ENCODE data around the gene KIAA1328.
"Not testable (repeated sequence)": the region's sequence is repeated elsewhere in the genome, so short reads cannot be mapped to it uniquely, and the experiment has no call there.

Gene KIAA1328

DNA sequence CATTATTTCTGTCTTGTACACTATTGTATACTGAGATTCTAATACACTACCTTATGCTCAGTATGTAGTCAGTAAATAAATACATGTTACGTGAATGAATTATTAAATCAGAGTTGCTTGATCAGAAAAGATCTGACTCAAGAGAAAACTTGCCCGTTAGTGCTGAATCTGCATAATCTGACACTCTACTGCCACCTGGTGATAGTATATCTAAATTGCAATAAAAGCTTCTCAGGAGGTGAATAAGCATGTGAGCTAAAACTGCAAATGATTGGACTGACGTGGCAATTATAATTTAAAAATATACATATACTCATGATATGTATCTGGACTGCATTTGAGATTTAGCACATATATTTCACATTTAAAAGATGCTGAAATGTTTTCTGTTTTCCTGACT lies 70.4 kb downstream of the KIAA1328 start:
- Histone ChIP-seq H3K9me3 (ENCODE audit: control insufficient read depth, low read length) (no peaks in the 10 kb centered on the region), H3K4me1 (no peaks in the 10 kb centered on the region), H2AFZ (no peak overlapping the region), H3K79me2 (no peaks in the 10 kb centered on the region), H3K36me3 (ENCODE audit: control insufficient read depth, insufficient read depth, low read length) (no peaks in the 10 kb centered on the region), H3K9ac (no peak overlapping the region), H3K4me3 (ENCODE audit: low read depth, low read length) (no peak overlapping the region), H3K4me2 (ENCODE audit: low read length) (no peak overlapping the region), H3K27ac (no peak overlapping the region), H3K27me3 (ENCODE audit: control insufficient read depth, insufficient read depth, low read length) (no peaks in the 10 kb centered on the region)
- TF ChIP-seq, protein P1, sequence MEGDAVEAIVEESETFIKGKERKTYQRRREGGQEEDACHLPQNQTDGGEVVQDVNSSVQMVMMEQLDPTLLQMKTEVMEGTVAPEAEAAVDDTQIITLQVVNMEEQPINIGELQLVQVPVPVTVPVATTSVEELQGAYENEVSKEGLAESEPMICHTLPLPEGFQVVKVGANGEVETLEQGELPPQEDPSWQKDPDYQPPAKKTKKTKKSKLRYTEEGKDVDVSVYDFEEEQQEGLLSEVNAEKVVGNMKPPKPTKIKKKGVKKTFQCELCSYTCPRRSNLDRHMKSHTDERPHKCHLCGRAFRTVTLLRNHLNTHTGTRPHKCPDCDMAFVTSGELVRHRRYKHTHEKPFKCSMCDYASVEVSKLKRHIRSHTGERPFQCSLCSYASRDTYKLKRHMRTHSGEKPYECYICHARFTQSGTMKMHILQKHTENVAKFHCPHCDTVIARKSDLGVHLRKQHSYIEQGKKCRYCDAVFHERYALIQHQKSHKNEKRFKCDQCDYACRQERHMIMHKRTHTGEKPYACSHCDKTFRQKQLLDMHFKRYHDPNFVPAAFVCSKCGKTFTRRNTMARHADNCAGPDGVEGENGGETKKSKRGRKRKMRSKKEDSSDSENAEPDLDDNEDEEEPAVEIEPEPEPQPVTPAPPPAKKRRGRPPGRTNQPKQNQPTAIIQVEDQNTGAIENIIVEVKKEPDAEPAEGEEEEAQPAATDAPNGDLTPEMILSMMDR (IDR thresholded peaks at IDR 0.05) = no peak

GRCh38 chr18:36900466-36900865 lies 71.5 kb downstream of the KIAA1328 start:
- Histone ChIP-seq H3K4me2 (ENCODE audit: low read length) (no peak overlapping the region), H3K36me3 (ENCODE audit: control insufficient read depth, insufficient read depth, low read length) (no peaks in the 10 kb centered on the region), H3K9me3 (ENCODE audit: control insufficient read depth, low read length) (no peaks in the 10 kb centered on the region), H3K9ac (no peak overlapping the region), H3K79me2 (no peaks in the 10 kb centered on the region), H3K27ac (no peak overlapping the region), H3K4me1 (no peaks in the 10 kb centered on the region), H2AFZ (no peak overlapping the region), H3K4me3 (ENCODE audit: low read depth, low read length) (no peak overlapping the region), H3K27me3 (ENCODE audit: control insufficient read depth, insufficient read depth, low read length) (no peaks in the 10 kb centered on the region)
- TF ChIP-seq, protein P1 (IDR thresholded peaks at IDR 0.05) = no peak

DNA sequence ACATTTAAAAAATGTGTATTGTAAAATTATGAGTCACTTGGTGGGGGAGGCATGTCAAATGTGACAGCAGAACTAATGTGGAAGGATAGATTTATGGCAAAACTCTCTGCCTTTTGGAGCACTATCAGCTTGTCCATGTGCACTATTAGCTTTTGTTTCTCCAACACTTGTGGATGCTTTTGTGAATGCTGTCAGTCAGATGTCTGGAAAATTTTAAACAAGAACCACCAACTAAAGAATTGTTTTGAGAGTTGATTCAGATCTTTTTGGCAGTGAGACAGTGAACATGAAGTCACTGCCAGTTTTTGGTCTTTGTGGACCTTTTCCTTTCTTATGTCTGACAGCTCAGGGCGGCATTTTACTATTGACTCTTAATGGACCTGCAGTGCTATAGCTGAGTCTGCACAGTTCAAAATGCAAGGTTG lies 72.4 kb downstream of the KIAA1328 start:
- H3K4me1 ChIP-seq = no peaks in the 10 kb centered on the region
- no peak overlapping the region for H3K4me3 ChIP-seq (ENCODE audit: low read depth, low read length)
- TF ChIP-seq, protein P1 (IDR thresholded peaks at IDR 0.05) = no peak
- no peak overlapping the region for H2AFZ ChIP-seq
- no peaks in the 10 kb centered on the region for H3K36me3 ChIP-seq (ENCODE audit: control insufficient read depth, insufficient read depth, low read length)
- H3K27me3 ChIP-seq (ENCODE audit: control insufficient read depth, insufficient read depth, low read length) = no peaks in the 10 kb centered on the region
- H3K9me3 ChIP-seq (ENCODE audit: control insufficient read depth, low read length) = no peaks in the 10 kb centered on the region
- H3K79me2 ChIP-seq = no peaks in the 10 kb centered on the region
- no peak overlapping the region for H3K27ac ChIP-seq
- H3K4me2 ChIP-seq (ENCODE audit: low read length) = no peak overlapping the region
- H3K9ac ChIP-seq = no peak overlapping the region

GRCh38 chr18:36903215-36903928 lies 74.4 kb downstream of the KIAA1328 start:
- Histone ChIP-seq H3K4me2 (ENCODE audit: low read length) (no peak overlapping the region), H3K9me3 (ENCODE audit: control insufficient read depth, low read length) (no peaks in the 10 kb centered on the region), H3K27ac (no peak overlapping the region), H2AFZ (no peak overlapping the region), H3K9ac (no peak overlapping the region), H3K36me3 (ENCODE audit: control insufficient read depth, insufficient read depth, low read length) (no peaks in the 10 kb centered on the region), H3K27me3 (ENCODE audit: control insufficient read depth, insufficient read depth, low read length) (no peaks in the 10 kb centered on the region), H3K79me2 (no peaks in the 10 kb centered on the region), H3K4me1 (no peaks in the 10 kb centered on the region), H3K4me3 (ENCODE audit: low read depth, low read length) (no peak overlapping the region)
- TF ChIP-seq, protein P1 (IDR thresholded peaks at IDR 0.05) = no peak

- H3K27ac ChIP-seq = no peak overlapping the region
- no peaks in the 10 kb centered on the region for H3K79me2 ChIP-seq
- no peak overlapping the region for H3K4me2 ChIP-seq (ENCODE audit: low read length)
- no peak overlapping the region for H2AFZ ChIP-seq
- no peak overlapping the region for H3K9ac ChIP-seq
- H3K36me3 ChIP-seq (ENCODE audit: control insufficient read depth, insufficient read depth, low read length) = no peaks in the 10 kb centered on the region
- H3K4me3 ChIP-seq (ENCODE audit: low read depth, low read length) = no peak overlapping the region
- H3K9me3 ChIP-seq (ENCODE audit: control insufficient read depth, low read length) = no peaks in the 10 kb centered on the region
- H3K27me3 ChIP-seq (ENCODE audit: control insufficient read depth, insufficient read depth, low read length) = no peaks in the 10 kb centered on the region
- H3K4me1 ChIP-seq = no peaks in the 10 kb centered on the region
- TF ChIP-seq, protein P1 (IDR thresholded peaks at IDR 0.05) = no peak
These were observed 76.6 kb downstream of the KIAA1328 start for GRCh38 chr18:36905571-36905970.

- not testable (repeated sequence) for H3K4me1 ChIP-seq; H3K27me3 ChIP-seq (ENCODE audit: control insufficient read depth, insufficient read depth, low read length); H3K27ac ChIP-seq; H3K79me2 ChIP-seq; H3K36me3 ChIP-seq (ENCODE audit: control insufficient read depth, insufficient read depth, low read length); H3K9me3 ChIP-seq (ENCODE audit: control insufficient read depth, low read length); H3K9ac ChIP-seq; H2AFZ ChIP-seq; H3K4me2 ChIP-seq (ENCODE audit: low read length); H3K4me3 ChIP-seq (ENCODE audit: low read depth, low read length)
These were observed 80.4 kb downstream of the KIAA1328 start for GRCh38 chr18:36909282-36909681.
